GM12878 (cell line): ENCODE measurements around the gene AP1M2. TPM values are rescaled to one million over a fixed set of nuclear protein-coding genes. Genes with fewer than 3 reads are reported as not detected.

ENCODE experiments used
- ATAC-seq: fragments of 200-7000 bp; cut with Tn5 transposase; 3 replicates; pipeline ENCODE4 v1.9.1; 2020; ENCODE audit warnings: mild to moderate bottlenecking, moderate library complexity
- BruUV-seq: library from RNA; stranded (reverse); fragments of 400-500 nt; replicated peaks from 2 replicates; lab custom pipeline; 2021; lab: Mats Ljungman, UMichigan
- CTCF ChIA-PET: fragments of 300-600 bp; sonication (Branson Sonifier 250); formaldehyde crosslinking; extraction: SDS; loops from one replicate; lab custom pipeline; 2021; ENCODE audit warnings: inconsistent platforms; lab: Yijun Ruan, JAX
- POLR2A ChIA-PET: fragments of 350-600 bp; formaldehyde crosslinking; extraction: SDS; loops from one replicate; lab custom pipeline; 2021; ENCODE audit warnings: inconsistent platforms; lab: Charles Lee
- RAD21 ChIA-PET: fragments of 300-600 bp; sonication (Branson Sonifier 250); formaldehyde crosslinking; loops from one replicate; lab custom pipeline; 2023; ENCODE audit warnings: antibody characterized with exemption; ENCODE audit not compliant: unreplicated experiment; lab: Charles Lee
- SMC1A ChIA-PET: fragments of 300-600 bp; sonication (Branson Sonifier 250); formaldehyde crosslinking; loops from one replicate; lab custom pipeline; 2023; ENCODE audit not compliant: unreplicated experiment, uncharacterized antibody; lab: Charles Lee
- DNase-seq: peaks from one replicate; pipeline ENCODE4 v3.0.0-alpha.2; 2011; ENCODE audit warnings: low read depth, low spot score
- FAIRE-seq: peaks from 3 replicates; lab custom pipeline; 2011; peaks lifted over from hg19 to GRCh38; lab: Jason Lieb, UNC
- H2AFZ ChIP-seq: 2 replicates; pipeline ENCODE4 v1.6.0; 2011; ENCODE audit warnings: low read depth, low read length, control low read depth; ENCODE audit not compliant: control insufficient read depth
- H3K27ac ChIP-seq: 2 replicates; pipeline ENCODE4 v1.5.1; 2011; ENCODE audit warnings: control low read depth; ENCODE audit not compliant: control insufficient read depth, insufficient read depth
- H3K27me3 ChIP-seq, 2 experiments: replicated peaks in 1 of 2; 2 replicates each; pipeline versions ENCODE4 v1.6.0 to v1.6.1; 2011; ENCODE audit warnings: low read length in 1 of 2; ENCODE audit not compliant: control insufficient read depth in 2 of 2, insufficient read depth in 2 of 2
- H3K36me3 ChIP-seq, 2 experiments: 2 replicates each; pipeline ENCODE4 v1.5.1; 2011; ENCODE audit warnings: low read length in 1 of 2; ENCODE audit not compliant: control insufficient read depth in 2 of 2, insufficient read depth in 2 of 2
- H3K4me1 ChIP-seq: 2 replicates; pipeline ENCODE4 v1.6.1; 2011; ENCODE audit warnings: mild to moderate bottlenecking, low read length, moderate library complexity, mixed read lengths; ENCODE audit not compliant: control insufficient read depth, insufficient read depth
- H3K4me2 ChIP-seq: 2 replicates; pipeline ENCODE4 v1.6.0; 2011; ENCODE audit warnings: control low read depth; ENCODE audit not compliant: control insufficient read depth, insufficient read depth
- H3K4me3 ChIP-seq: fragments of 200-600 bp; sonication (generic); 2 replicates; pipeline ENCODE4 v1.5.1; 2016
- H3K79me2 ChIP-seq: 2 replicates; pipeline ENCODE4 v1.6.0; 2011; ENCODE audit warnings: low read length; ENCODE audit not compliant: control insufficient read depth, insufficient read depth
- H3K9ac ChIP-seq: 2 replicates; pipeline ENCODE4 v1.8.0; 2011; ENCODE audit warnings: low read length, control low read depth, mixed read lengths; ENCODE audit not compliant: control insufficient read depth, insufficient read depth
- H3K9me3 ChIP-seq: replicated peaks from 3 replicates; pipeline ENCODE4 v1.5.1; 2011; ENCODE audit warnings: mild to moderate bottlenecking, low read length; ENCODE audit not compliant: control insufficient read depth, insufficient read depth
- H4K20me1 ChIP-seq: 2 replicates; pipeline ENCODE4 v1.6.0; 2011; ENCODE audit not compliant: control insufficient read depth, insufficient read depth
- CBFB ChIP-seq: IDR thresholded peaks from 2 replicates; pipeline ENCODE4 v1.6.1; 2016; ENCODE audit warnings: antibody characterized with exemption, low read depth
- CUX1 ChIP-seq: IDR thresholded peaks from 2 replicates; pipeline ENCODE4 v1.6.1; 2012; ENCODE audit warnings: improper control_type of control experiment, low read depth, low read length; ENCODE audit not compliant: insufficient replicate concordance
- E2F8 ChIP-seq: fragments of 450-650 bp; IDR thresholded peaks from 2 replicates; pipeline ENCODE4 v1.6.1; 2018; ENCODE audit warnings: mild to moderate bottlenecking, low read depth, moderate library complexity; ENCODE audit not compliant: partially characterized antibody
- IKZF1 ChIP-seq: fragments of 450-650 bp; conservative IDR thresholded peaks from 2 replicates; pipeline ENCODE4 v1.6.1; 2017; ENCODE audit warnings: antibody characterized with exemption, mild to moderate bottlenecking
- KLF5 ChIP-seq: fragments of 450-650 bp; IDR thresholded peaks from 2 replicates; pipeline ENCODE4 v1.6.1; 2014; ENCODE audit warnings: mild to moderate bottlenecking; ENCODE audit not compliant: partially characterized antibody
- NFYA ChIP-seq: IDR thresholded peaks from 2 replicates; pipeline ENCODE4 v1.6.1; 2011; ENCODE audit warnings: low read depth, mild to moderate bottlenecking, low read length, improper control_type of control experiment, borderline replicate concordance
- POLR2AphosphoS2 ChIP-seq: IDR thresholded peaks from 2 replicates; pipeline ENCODE4 v1.6.1; 2011; ENCODE audit warnings: low read depth, mild to moderate bottlenecking, low read length, improper control_type of control experiment, moderate library complexity
- RELB ChIP-seq: fragments of 450-650 bp; IDR thresholded peaks from 2 replicates; pipeline ENCODE4 v1.6.1; 2017; ENCODE audit warnings: low read depth, mild to moderate bottlenecking, moderate library complexity
- RUNX3 ChIP-seq: IDR thresholded peaks from 2 replicates; pipeline ENCODE4 v1.6.1; 2012; ENCODE audit warnings: low read length, inconsistent platforms
- ZNF207 ChIP-seq: fragments of 450-650 bp; IDR thresholded peaks from 2 replicates; pipeline ENCODE4 v1.6.1; 2014; ENCODE audit warnings: antibody characterized with exemption, mild to moderate bottlenecking, borderline replicate concordance
- WGBS: methylation state at CpG from one replicate; pipeline ENCODE4 v1.1.6; 2016; ENCODE audit warnings: low lambda C conversion rate; ENCODE audit not compliant: insufficient replicate concordance, insufficient coverage; ENCODE audit errors: missing lambda C conversion rate; 5-methylcytosine and 5-hydroxymethylcytosine counted together
- in situ Hi-C: fragments of 300-500 bp; cut with MboI; formaldehyde crosslinking; loops from 9 replicates; pipeline ENCODE4 v1.14.3; 2018; ENCODE audit warnings: mixed read lengths
- intact Hi-C: fragments of 100-400 bp; cut with micrococcal nuclease; formaldehyde crosslinking; loops from one replicate; pipeline ENCODE4 v1.14.2; 2022; ENCODE audit not compliant: unreplicated experiment
- polyA plus RNA-seq, 11 experiments: library from polyadenylated mRNA; depleted of rRNA in 4 of 11; unstranded in 6 of 11; stranded (reverse) in 5 of 11; fragments of >200 nt; fragmentation: Nextera tagmentation in 4 of 11; fragmentation: Illumina TruSeq in 1 of 11; extraction: Ambion mirVana in 4 of 11; extraction: Trizol in 1 of 11; gene quantifications; 1 replicate in 1 of 11; 2 replicates in 10 of 11; pipeline versions ENCODE4 v1.2.1 to v1.2.3, GENCODE V29; 2011 to 2016; ENCODE audit warnings: inconsistent platforms in 2 of 11, missing spikeins in 2 of 11, low read depth in 1 of 11
- total RNA-seq, 4 experiments: library from RNA; depleted of rRNA in 3 of 4; stranded (reverse); fragments of >200 nt in 3 of 4; fragmentation: Illumina TruSeq in 1 of 4; extraction: Trizol in 1 of 4; gene quantifications; 2 replicates each; pipeline versions ENCODE4 v1.2.1 to v1.2.3, GENCODE V29; 2013 to 2021

AP1M2 gene
- total and polyA plus RNA-seq, 10 of the 15 experiments (the other 5 are each of a cell fraction or from before 2014, with no cell fraction given) = 0.72 TPM; not detected in 9

GRCh38 chr19:10603084-10603872, 16.2 kb upstream of the AP1M2 start:
- peak; percentile 70 for DNase-seq
- Histone ChIP-seq H3K9me3 (no peaks in the 10 kb centered on the region), H4K20me1 (no peaks in the 10 kb centered on the region), H3K9ac (peak overlapping the region; percentile 96), H3K27me3 (no peaks in the 10 kb centered on the region), H3K27ac (peak overlapping the region; percentile 98), H3K4me1 (peaks cover 20% of the 10 kb centered on the region), H3K79me2 (peaks cover 38% of the 10 kb centered on the region), H3K4me2 (peak overlapping the region; percentile 92), H3K4me3 (peak overlapping the region; percentile 98), H3K36me3 (no peaks in the 10 kb centered on the region), H2AFZ (peak overlapping the region; percentile 51)
- ATAC-seq = peak; percentile 74
- no peak for FAIRE-seq
- ChIA-PET RAD21 (interaction anchor here (0.6 to 4.8 kb wide), 10 partner anchors 9 to 156 kb away, joined by 3 to 50 read pairs (median 6); partner anchors contain the start of gene QTRT1), POLR2A (interaction anchor here (0.6 to 5.5 kb wide), 17 partner anchors 8 to 444 kb away, joined by 3 to 43 read pairs (median 3); partner anchors contain the start of genes KRI1 and QTRT1), SMC1A (interaction anchor here (1.0 to 3.8 kb wide), 10 partner anchors 8 to 178 kb away, joined by 3 to 34 read pairs (median 8); no protein-coding TSS in a partner anchor), CTCF (interaction anchor here (1.0 to 4.7 kb wide), 5 partner anchors 18 to 344 kb away, joined by 3 to 57 read pairs (median 10); no protein-coding TSS in a partner anchor)
- 1% methylated on average over 18 of the region's 19 CpGs for WGBS
- intact Hi-C loops = loop anchor here (5.0 kb wide), 1 partner anchor 39 kb away; no protein-coding TSS in a partner anchor
- in situ Hi-C loops = no loop called here
- BruUV-seq = TSS peak; percentile 98
- TF ChIP-seq CUX1 (peak; percentile 79), KLF5 (no peak), E2F8 (no peak), RUNX3 (no peak), IKZF1 (peak; percentile 71), NFYA (no peak), ZNF207 (no peak), CBFB (no peak), RELB (no peak; the same call in 1 of the 2 replicates), POLR2AphosphoS2 (0 out of 2 replicates have a peak, but pooled peaks have one; percentile 35)
